OCI-LY3 (cell line): ENCODE data around the gene AP4M1.

Experiments used
- H2AFZ ChIP-seq: fragments of 200-600, 300-600 bp; shearing (Covaris generic); 2 replicates; pipeline ENCODE4 v1.6.0; 2014; ENCODE audit warnings: antibody characterized with exemption, low read depth, low read length
- H3K27ac ChIP-seq: fragments of 200-600, 300-600 bp; sonication (generic); 2 replicates; pipeline ENCODE4 v1.5.1; 2014; ENCODE audit warnings: mild to moderate bottlenecking, low read length, moderate library complexity, mixed read lengths
- H3K27me3 ChIP-seq: fragments of 200-600, 300-600 bp; sonication (generic); 2 replicates; pipeline ENCODE4 v1.6.1; 2014; ENCODE audit warnings: low read depth, low read length, mixed read lengths
- H3K36me3 ChIP-seq: fragments of 200-600, 300-600 bp; sonication (generic); replicated peaks from 2 replicates; pipeline ENCODE3; 2014; ENCODE audit warnings: low read depth, low read length, mixed read lengths
- H3K4me1 ChIP-seq: fragments of 300-600, 200-600 bp; sonication (generic); 2 replicates; pipeline ENCODE4 v1.6.1; 2014; ENCODE audit warnings: low read length, mixed read lengths
- H3K4me2 ChIP-seq: fragments of 200-600, 300-600 bp; sonication (generic); 2 replicates; pipeline ENCODE4 v1.6.1; 2014; ENCODE audit warnings: low read length, mixed read lengths
- H3K4me3 ChIP-seq: fragments of 300-600, 200-600 bp; sonication (generic); 2 replicates; pipeline ENCODE4 v1.5.1; 2014; ENCODE audit warnings: antibody characterized with exemption, mild to moderate bottlenecking, low read length, moderate library complexity
- H3K79me2 ChIP-seq: fragments of 300-600, 200-600 bp; shearing (Covaris generic); 2 replicates; pipeline ENCODE4 v1.6.1; 2014; ENCODE audit warnings: mild to moderate bottlenecking, low read length, mixed read lengths
- H3K9ac ChIP-seq: fragments of 300-600, 200-600 bp; shearing (Covaris generic); 2 replicates; pipeline ENCODE4 v1.6.0; 2014; ENCODE audit warnings: mild to moderate bottlenecking, low read length, moderate library complexity
- H3K9me3 ChIP-seq: fragments of 200-600, 300-600 bp; shearing (Covaris generic); 2 replicates; pipeline ENCODE4 v1.6.1; 2014; ENCODE audit warnings: low read length, mixed read lengths; ENCODE audit not compliant: insufficient read depth
- H4K20me1 ChIP-seq: fragments of 200-600, 300-600 bp; sonication (generic); 2 replicates; pipeline ENCODE4 v1.6.1; 2016; ENCODE audit warnings: low read length, mixed read lengths; ENCODE audit not compliant: insufficient read depth
- CTCF ChIP-seq: fragments of 200-600, 300-600 bp; sonication (generic); IDR thresholded peaks from 2 replicates; pipeline ENCODE4 v1.5.1; 2014; ENCODE audit warnings: antibody characterized with exemption, low read length, low read depth
- EZH2phosphoT487 ChIP-seq: fragments of 200-600 bp; shearing (Covaris generic); IDR thresholded peaks from 2 replicates; pipeline ENCODE4 v1.6.1; 2018; ENCODE audit warnings: antibody characterized with exemption, mixed run types, low read depth

Gene AP4M1

DNA sequence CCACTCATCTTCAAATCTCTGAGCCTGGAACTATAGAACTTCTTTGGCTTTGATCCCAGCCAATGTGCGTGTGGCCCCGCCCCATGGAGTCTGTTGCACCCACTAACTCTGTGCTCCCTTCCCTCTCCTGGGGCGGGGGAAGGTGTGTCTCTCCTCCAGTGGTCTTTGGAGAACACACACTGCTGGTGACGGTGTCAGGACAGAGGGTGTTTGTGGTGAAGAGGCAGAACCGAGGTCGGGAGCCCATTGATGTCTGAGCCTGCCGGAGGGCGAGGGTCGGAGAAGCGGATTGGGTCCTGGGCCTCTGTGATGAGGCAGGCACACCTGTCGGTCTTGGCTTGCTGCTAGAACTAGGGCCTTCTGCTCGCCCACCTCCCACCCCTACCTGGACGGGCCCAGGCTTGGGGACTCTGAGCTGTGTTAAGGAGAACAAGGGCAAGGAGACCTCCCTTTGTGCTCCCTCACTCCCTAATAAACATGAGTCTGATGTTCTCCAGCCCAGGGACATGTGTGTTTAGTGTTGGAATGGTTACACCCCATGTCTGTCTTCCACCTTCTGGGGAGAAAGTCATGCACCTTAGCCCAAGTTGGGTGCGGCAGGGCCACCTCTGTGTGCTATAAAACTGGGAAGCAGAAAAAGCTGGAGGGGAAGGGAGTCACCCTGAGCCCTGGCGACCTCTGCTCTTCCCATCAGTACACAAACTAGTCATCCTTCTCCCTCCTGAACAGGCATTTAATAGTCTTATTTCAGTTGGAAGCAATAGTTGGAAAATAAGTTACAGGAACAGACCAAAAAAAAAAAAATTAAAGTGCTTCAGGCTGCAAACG is 52.5 kb downstream of the AP4M1 start:
- Histone ChIP-seq H2AFZ (no peak overlapping the region), H4K20me1 (peaks cover 2% of the 10 kb centered on the region; the same call in 1 of the 2 replicates), H3K9ac (no peak overlapping the region), H3K36me3 (peaks cover 38% of the 10 kb centered on the region), H3K4me1 (peaks cover 32% of the 10 kb centered on the region), H3K79me2 (peaks cover 33% of the 10 kb centered on the region), H3K9me3 (no peaks in the 10 kb centered on the region), H3K4me3 (no peak overlapping the region), H3K27me3 (no peaks in the 10 kb centered on the region), H3K4me2 (no peak overlapping the region), H3K27ac (no peak overlapping the region)
- TF ChIP-seq CTCF (no peak), EZH2phosphoT487 (no peak)

- no peak overlapping the region for H3K4me3 ChIP-seq
- H3K27me3 ChIP-seq, result no peaks in the 10 kb centered on the region
- H2AFZ ChIP-seq, result no peak overlapping the region
- no peak overlapping the region for H3K4me2 ChIP-seq
- no peak for TF ChIP-seq CTCF
- TF ChIP-seq EZH2phosphoT487, result no peak
- H3K36me3 ChIP-seq, result peaks cover 38% of the 10 kb centered on the region
- H4K20me1 ChIP-seq, result peaks cover 2% of the 10 kb centered on the region; the same call in 1 of the 2 replicates
- peaks cover 34% of the 10 kb centered on the region for H3K4me1 ChIP-seq
- H3K79me2 ChIP-seq, result peaks cover 24% of the 10 kb centered on the region
- no peaks in the 10 kb centered on the region for H3K9me3 ChIP-seq
- H3K9ac ChIP-seq, result no peak overlapping the region
- H3K27ac ChIP-seq, result no peak overlapping the region
Measured at GRCh38 chr7:100154651-100155491, 53.4 kb downstream of the AP4M1 start.

DNA sequence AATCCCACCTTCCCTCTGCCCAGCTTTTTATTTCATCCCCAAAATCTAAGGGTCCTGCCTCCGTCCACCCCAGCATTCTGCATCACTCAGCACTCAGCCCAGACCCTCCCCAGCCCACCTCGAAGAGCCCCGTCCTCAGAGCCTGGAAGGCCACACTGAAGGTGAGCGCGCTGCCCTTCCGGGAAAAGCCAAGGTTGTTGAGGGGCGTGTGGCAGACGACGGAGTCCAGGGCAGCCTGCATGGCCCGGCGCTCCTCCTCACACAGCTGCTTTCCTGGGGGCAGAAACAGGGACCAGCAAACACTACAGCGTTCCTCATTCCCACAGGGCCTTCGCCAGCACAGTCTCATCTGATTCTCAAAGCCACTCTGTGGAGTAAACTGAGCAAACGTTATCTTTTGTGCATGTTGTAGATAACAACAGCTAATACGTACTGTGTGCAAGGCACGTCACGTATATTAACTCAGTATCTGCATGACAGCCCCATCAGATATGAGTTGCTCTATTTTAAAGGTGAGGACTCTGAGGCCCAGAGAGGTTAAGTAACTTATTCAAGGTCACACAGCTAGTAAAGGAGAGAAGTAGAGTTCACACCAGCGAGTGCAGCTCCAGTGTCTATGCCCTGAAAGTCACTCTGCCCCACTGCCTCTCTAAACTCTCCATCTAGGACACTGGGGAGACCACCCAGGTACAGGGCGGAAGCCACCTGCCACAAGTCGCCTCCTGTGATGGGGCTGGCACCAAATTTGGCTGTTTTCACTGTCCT is 54.3 kb downstream of the AP4M1 start:
- no peak overlapping the region for H3K27ac ChIP-seq
- H4K20me1 ChIP-seq, result peaks cover 2% of the 10 kb centered on the region; the same call in 1 of the 2 replicates
- TF ChIP-seq EZH2phosphoT487 (no peak), CTCF (no peak)
- peaks cover 32% of the 10 kb centered on the region for H3K36me3 ChIP-seq
- H3K79me2 ChIP-seq, result peaks cover 15% of the 10 kb centered on the region; the same call in 1 of the 2 replicates
- no peak overlapping the region for H2AFZ ChIP-seq
- no peaks in the 10 kb centered on the region for H3K9me3 ChIP-seq
- no peak overlapping the region for H3K4me3 ChIP-seq
- H3K9ac ChIP-seq, result no peak overlapping the region
- H3K4me1 ChIP-seq, result peaks cover 29% of the 10 kb centered on the region
- H3K27me3 ChIP-seq, result no peaks in the 10 kb centered on the region
- no peak overlapping the region for H3K4me2 ChIP-seq
